GM19468 (cell line): ENCODE data around the gene MAJIN.
"Not testable (repeated sequence)": the region's sequence is repeated elsewhere in the genome, so short reads cannot be mapped to it uniquely, and the experiment has no call there.

ENCODE experiments used
- ATAC-seq: cut with Tn5 transposase; IDR thresholded peaks from one replicate; pipeline ENCODE4 v1.9.1; 2021; ENCODE audit warnings: mild to moderate bottlenecking, moderate library complexity, moderate number of reproducible peaks; ENCODE audit not compliant: unreplicated experiment; ENCODE audit errors: extremely low read depth

The MAJIN gene

DNA sequence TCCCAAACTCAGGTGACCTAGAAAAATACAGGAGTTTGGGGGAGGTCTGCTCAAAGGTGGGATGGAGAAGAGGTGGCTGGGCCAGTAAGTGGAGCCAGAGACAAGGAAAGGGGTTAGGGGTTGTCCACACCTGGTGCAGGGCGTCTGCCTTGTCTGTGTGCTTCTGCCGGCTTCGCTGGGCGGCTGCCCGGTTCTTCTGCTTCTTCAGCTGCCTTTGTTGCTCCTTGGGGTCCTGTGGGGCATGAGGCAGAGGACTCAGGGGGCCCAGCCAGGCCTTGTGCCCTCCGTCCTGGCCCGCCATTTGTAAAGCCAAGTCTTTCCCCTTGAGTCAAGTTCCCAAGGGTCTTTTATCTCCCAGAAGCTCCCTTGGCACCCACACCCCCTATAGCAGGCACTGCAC lies 22.4 kb upstream of the MAJIN start:
- no peak for ATAC-seq

DNA sequence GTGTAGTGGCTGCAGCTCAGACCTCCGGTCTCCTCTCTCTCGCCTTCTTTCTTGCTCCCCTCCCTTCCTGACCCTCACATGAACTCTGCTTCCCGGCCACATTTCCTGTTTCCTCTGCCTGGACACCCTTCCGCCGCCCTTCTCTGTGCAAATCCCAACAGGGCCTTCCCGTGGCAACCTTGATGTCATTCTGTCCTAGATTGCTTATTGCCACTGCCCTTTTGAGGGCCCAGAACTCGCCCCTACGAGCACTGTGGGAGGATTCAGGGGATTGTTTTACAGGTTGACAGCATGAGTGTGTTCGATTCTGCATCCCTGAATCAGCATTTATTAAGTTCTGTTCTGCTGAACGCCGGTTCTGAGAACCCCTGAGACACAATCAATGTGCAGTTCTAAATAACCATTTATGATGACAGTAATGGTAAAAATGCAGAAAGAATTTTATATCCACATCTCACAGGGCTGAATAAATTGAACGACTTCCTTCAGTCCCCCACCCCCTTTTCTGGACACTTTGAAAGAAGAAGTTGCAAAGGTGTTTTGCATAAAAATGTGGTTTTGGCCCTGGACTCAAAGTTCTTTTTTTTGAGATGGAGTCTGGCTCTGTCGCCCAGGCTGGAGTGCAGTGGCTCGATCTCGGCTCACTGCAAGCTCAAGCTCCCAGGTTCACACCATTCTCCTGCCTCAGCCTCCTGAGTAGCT lies 18.5 kb upstream of the MAJIN start:
- no peak for ATAC-seq

DNA sequence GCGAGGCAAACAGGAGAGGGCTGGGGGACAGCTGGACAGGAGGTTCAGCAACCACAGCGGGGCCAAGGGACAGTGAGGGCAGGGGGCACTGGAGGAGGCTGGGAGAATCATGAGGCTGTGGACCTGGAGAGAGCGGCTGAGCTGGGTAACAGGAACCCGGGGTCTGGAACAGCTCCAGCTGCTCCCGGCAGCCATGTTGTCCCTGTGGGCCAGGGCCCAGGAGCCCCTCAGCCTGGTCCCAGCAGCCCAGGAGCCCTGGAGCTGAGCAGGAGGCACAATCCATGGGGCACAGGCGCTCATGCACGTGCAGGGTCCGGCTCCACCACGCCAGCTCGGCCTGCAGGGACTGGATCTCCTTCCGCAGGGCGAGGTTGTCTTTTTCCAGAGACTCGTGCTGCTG lies 17.5 kb upstream of the MAJIN start:
- no peak for ATAC-seq

DNA sequence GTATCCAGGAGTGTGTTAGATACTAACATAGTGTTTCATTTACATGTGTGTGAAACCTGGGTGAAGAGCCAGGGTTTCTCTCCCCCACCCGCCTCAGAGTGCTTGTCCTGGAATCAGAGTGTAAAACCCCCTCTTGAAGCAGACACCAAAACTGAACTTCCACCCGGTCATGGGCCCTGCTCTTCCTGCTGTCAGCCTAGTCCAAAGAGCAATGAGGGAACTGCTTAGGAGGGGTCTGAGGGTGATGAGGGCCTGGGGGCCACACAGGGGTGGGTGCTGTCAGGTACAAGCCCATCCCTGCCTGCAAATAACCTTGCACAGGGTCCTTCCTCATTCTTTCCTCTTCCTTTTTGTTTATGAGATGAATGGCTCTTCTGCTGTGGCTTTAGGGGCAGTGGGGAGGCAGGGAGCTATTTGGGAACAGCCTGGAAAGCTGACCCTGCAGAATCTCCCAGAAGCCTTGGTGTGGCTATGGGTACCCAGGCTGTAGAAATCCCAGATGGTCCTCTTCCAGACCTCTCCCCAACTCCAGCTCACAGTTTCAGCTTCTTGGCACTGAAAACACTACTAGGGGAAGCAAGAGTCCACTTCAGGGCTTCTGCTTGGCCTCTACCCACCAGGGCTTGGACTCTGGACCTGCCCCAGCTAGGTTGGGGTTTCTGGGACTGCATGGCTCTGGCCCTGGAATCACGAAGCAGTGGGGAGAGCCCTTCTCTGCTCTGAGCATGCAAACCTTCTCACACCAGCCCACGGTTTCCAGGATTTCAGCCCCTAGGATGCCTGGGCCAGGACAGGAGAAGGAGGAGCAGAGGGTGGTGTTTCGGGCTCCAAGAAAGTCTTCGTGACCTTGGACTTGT lies 16.3 kb upstream of the MAJIN start:
- no peak for ATAC-seq

GRCh38 chr11:64983339-64983738 lies 11.4 kb upstream of the MAJIN start:
- ATAC-seq = not testable (repeated sequence)

DNA sequence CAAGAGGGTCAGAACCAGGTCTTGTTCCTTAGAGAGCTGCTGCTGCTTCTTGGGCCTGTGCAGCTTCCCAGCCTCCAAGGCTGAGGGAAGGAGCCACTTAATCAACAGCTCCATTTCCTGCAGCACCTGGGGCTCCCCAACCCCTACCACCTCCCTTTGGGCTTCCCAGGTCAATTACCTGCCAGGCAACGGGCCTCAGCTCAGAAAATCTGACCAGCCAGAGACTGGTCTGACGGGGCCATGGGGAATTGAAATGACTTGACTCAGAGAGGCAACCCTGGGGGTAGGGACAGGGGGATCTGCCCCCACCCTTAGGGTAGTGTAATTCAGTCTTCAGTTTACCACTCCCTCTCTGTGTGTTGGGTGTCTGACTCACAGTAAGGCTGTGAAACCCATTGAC lies 4.7 kb upstream of the MAJIN start:
- no peak for ATAC-seq

DNA sequence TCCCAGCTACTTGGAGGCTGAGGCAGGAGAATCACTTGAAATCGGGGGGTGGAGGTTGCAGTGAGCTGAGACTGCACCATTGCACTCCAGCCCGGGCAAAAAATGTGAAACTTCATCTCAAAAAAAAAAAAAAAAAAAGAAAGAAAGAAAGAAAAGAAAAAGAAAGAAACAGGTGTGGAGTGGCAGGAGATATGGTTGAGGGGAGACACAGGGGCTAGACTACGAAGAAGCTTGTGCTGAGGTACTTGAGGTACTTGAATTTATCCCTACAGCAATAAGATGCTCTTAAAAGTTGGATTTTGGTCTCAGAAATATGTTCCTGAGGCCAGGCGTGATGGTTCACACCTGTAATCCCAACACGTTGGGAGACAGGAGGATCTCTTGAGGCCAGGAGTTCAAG lies 2.2 kb upstream of the MAJIN start:
- ATAC-seq = no peak

DNA sequence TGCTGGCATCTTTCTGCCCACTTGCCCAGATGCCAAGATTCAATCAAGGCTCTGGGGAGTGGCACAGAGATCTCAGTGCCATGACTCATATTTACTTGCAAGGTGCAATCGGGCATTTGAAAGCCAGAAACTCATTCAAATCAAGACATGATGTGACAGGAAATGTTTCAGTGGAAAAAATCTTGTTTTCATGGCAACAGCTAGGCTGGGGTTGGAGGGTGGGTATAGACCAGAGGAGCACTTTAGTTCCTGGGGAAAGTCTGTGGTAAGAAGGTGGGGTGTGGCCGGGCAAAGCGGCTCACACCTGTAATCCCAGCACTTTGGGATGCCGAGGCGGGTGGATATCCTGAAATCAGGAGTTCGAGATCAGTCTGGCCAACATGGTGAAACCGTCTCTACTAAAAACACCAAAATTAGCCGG lies 1.2 kb downstream of the MAJIN start:
- ATAC-seq = no peak

DNA sequence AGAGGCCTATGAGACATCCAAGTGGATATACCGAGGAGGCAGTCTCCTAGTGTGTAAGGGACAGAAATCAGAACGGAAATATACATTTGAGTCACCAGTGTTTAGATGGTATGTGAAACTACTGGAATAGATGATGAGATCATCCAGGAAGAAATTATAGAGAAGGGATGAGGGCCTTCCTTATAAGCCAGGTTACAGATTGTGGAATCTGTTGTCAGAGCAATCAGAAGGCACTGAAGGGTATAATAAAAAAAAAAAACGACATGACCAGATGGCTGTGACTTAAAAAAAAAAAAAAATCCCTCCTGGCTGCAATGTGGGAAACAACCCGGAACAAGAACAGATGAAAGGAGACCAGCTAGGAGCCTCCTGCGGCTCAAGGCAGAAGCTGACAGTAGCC lies 2.7 kb downstream of the MAJIN start:
- no peak for ATAC-seq

DNA sequence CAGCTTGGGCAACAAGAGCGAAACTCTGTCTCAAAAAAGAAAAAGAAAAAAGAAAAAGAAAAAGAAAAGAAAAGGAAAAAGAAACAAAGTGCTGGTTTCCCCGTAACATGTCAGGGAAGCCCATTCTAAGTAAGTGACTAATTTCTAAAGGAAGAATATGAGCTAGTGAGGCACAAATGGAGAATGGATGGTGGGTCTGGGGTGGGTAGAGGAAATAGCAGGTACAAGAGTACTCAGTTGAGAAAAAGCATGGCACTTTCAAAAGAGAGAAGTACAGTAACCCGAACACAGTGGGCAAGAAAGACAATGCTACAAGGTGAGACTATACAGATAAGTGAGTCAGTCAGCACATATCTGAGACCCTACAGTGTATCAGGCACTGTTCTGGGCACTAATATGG lies 4.5 kb downstream of the MAJIN start:
- ATAC-seq = no peak

GRCh38 chr11:64963072-64963631 lies 8.8 kb downstream of the MAJIN start:
- ATAC-seq = no peak

DNA sequence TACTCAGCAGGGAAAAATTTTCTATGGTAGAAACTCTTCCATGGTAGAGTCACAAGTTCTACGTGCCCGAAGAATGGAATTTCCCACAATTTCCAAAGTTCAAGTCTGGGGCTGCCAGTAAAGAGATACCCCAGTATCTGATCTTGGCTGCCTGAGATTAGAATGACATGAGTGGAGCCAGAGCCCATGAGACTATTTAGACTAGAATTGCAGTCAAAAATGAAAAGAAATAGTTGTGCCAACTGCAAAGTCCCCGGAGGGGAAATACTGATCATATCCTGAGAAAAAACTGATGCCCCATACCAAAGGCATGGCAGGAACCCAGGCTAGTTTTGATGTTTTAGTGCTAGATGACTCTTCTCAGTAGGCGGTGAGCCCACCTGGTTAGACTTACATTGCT lies 11.2 kb downstream of the MAJIN start:
- no peak for ATAC-seq

GRCh38 chr11:64959498-64959897 lies 12.4 kb downstream of the MAJIN start:
- no peak for ATAC-seq

DNA sequence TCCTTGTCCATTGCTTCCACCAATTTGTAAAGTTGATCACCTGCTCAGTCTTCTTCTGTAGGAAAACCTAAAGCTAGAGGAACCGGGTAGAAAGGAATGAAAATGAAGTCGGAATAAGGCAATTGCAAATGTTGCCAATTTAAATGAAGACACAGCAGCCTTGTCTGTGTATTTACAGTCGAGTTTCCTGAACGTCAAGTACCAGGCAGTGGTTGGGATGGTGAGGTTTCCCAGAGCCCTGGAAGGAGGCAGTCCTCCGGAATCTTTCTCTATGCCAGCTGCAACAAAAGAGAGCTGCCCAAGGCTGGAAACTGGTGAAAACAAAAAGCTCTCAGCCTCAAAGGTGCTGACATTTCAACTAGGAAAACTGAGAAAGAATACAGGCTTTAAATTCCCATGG lies 17.7 kb downstream of the MAJIN start:
- ATAC-seq = no peak

GRCh38 chr11:64951529-64951928 lies 20.4 kb downstream of the MAJIN start:
- no peak for ATAC-seq

DNA sequence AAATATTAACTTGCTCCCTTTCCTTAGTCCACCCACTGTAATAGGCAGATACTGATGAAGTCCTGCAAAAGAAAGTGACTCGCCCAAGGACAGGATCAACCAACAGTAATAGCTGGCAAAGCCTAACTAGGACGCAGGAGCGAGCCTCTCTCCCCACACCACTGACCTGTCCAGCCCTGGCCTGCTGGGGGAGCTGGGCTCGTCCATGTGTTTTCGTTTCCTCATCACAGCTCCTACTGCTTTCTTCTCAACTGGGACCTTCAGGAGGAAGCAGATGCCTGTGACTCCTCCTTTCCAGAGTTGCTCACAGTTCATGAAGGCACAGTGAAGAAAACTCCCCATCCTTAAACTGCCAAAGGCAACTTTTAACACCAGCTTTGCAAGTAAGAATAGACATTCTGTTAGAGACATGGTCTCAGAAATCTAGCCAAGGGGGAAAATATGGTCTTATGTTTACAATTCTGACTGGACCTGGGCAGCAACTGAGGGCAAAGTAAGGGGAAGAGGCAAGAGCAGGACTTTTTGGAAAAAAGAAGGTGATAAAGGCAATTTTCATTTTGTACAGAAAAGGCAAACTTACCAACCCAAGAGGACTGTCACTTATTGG lies 24.6 kb downstream of the MAJIN start:
- ATAC-seq = no peak

DNA sequence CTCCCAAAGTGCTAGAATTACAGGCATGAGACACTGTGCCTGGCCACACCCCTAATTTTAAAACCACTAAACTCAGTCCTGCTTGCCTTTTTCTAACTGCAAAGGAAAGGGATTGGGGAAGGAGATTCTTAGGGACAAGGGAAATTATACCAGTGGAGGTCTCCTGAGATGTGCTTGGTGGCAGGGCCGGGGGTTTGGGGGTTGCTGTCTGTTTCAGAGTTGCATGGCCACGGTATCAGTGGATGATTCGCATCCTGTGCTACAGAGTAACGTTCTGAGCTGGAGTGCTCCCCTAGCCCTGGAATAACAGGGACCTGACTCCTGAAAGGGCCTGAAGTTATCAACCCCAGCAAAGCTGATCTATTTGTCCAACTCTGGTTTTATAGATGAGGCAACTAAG lies 35.4 kb downstream of the MAJIN start:
- no peak for ATAC-seq

GRCh38 chr11:64935359-64936081 lies 36.4 kb downstream of the MAJIN start, which contains the start of gene GPHA2:
GPHA2 (minus strand) TSS chr11:64935893; CDS start chr11:64935460, 433 bp downstream.
- no peak for ATAC-seq

GRCh38 chr11:64934682-64935358 lies 37.1 kb downstream of the MAJIN start:
- ATAC-seq = no peak
